IMR-90 (cell line): ENCODE data around the gene DPH6.

ENCODE experiments used
- BHLHE40 ChIP-seq: fragments of 150-350 bp; IDR thresholded peaks from 2 replicates; pipeline ENCODE4 v1.6.1; 2016; ENCODE audit warnings: mild to moderate bottlenecking, low read depth, low read length
- CEBPB ChIP-seq: IDR thresholded peaks from 2 replicates; pipeline ENCODE4 v1.6.1; 2012; ENCODE audit warnings: low read depth, low read length, improper control_type of control experiment
- FOS ChIP-seq: fragments of 150-350 bp; IDR thresholded peaks from 2 replicates; pipeline ENCODE4 v1.6.1; 2016; ENCODE audit warnings: low read depth, low read length
- MAFK ChIP-seq: IDR thresholded peaks from 2 replicates; pipeline ENCODE4 v1.6.1; 2012; ENCODE audit warnings: low read depth, low read length, improper control_type of control experiment
- MXI1 ChIP-seq: IDR thresholded peaks from 2 replicates; pipeline ENCODE4 v1.6.1; 2012; ENCODE audit warnings: low read depth, mild to moderate bottlenecking, low read length, moderate library complexity, borderline replicate concordance
- NFE2L2 ChIP-seq: fragments of 150-350 bp; IDR thresholded peaks from 2 replicates; pipeline ENCODE4 v1.6.1; 2016; ENCODE audit warnings: low read depth, mild to moderate bottlenecking, low read length
- POLR2A ChIP-seq: IDR thresholded peaks from 2 replicates; pipeline ENCODE4 v1.6.1; 2012; ENCODE audit warnings: mild to moderate bottlenecking, low read depth, low read length
- RAD21 ChIP-seq: IDR thresholded peaks from 2 replicates; pipeline ENCODE4 v1.6.1; 2012; ENCODE audit warnings: low read length, improper control_type of control experiment
- RCOR1 ChIP-seq: IDR thresholded peaks from 2 replicates; pipeline ENCODE4 v1.6.1; 2012; ENCODE audit warnings: mild to moderate bottlenecking, low read length, improper control_type of control experiment; ENCODE audit not compliant: insufficient replicate concordance
- RFX5 ChIP-seq: IDR thresholded peaks from 2 replicates; pipeline ENCODE4 v1.8.0; 2012; ENCODE audit warnings: low read depth, mild to moderate bottlenecking, low read length, moderate library complexity
- SMC3 ChIP-seq: fragments of 150-350 bp; IDR thresholded peaks from 2 replicates; pipeline ENCODE4 v1.6.1; 2016; ENCODE audit warnings: low read depth, mild to moderate bottlenecking, antibody characterized with exemption, low read length, moderate library complexity
- TF ChIP-seq, protein P1 (sequence below): conservative IDR thresholded peaks from 2 replicates; pipeline ENCODE4 v1.5.1; 2012; ENCODE audit warnings: mild to moderate bottlenecking, low read depth, low read length, improper control_type of control experiment
- TF ChIP-seq, protein P2 (sequence below): fragments of 150-350 bp; IDR thresholded peaks from 2 replicates; pipeline ENCODE4 v1.6.1; 2017; ENCODE audit warnings: mild to moderate bottlenecking, antibody characterized with exemption, low read length, low read depth

DNA sequence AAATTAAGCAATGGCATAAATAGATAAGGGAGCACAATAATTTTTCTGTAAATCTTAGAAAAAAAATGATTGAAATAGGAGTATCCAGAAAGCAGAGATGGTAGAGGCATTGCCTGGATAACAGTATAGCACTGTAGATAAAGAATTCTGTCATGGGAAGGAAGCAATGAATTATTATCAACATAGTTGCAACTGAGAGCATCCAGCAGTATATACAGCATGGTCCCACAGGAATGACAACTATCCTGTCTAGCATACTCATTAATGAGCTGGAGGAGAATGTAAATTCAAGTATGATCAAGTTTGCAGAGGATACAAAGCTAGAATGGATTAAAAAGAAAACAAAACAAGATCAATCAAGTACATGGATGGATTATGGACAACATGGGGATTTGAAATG lies 90.8 kb downstream of the DPH6 start:
- TF ChIP-seq, protein P1, sequence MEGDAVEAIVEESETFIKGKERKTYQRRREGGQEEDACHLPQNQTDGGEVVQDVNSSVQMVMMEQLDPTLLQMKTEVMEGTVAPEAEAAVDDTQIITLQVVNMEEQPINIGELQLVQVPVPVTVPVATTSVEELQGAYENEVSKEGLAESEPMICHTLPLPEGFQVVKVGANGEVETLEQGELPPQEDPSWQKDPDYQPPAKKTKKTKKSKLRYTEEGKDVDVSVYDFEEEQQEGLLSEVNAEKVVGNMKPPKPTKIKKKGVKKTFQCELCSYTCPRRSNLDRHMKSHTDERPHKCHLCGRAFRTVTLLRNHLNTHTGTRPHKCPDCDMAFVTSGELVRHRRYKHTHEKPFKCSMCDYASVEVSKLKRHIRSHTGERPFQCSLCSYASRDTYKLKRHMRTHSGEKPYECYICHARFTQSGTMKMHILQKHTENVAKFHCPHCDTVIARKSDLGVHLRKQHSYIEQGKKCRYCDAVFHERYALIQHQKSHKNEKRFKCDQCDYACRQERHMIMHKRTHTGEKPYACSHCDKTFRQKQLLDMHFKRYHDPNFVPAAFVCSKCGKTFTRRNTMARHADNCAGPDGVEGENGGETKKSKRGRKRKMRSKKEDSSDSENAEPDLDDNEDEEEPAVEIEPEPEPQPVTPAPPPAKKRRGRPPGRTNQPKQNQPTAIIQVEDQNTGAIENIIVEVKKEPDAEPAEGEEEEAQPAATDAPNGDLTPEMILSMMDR = no peak
- no peak for TF ChIP-seq POLR2A
- no peak for TF ChIP-seq BHLHE40
- TF ChIP-seq, protein P2, sequence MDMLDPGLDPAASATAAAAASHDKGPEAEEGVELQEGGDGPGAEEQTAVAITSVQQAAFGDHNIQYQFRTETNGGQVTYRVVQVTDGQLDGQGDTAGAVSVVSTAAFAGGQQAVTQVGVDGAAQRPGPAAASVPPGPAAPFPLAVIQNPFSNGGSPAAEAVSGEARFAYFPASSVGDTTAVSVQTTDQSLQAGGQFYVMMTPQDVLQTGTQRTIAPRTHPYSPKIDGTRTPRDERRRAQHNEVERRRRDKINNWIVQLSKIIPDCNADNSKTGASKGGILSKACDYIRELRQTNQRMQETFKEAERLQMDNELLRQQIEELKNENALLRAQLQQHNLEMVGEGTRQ = no peak
- TF ChIP-seq RCOR1 = no peak
- TF ChIP-seq MXI1 = no peak
- TF ChIP-seq MAFK = no peak
- no peak for TF ChIP-seq RFX5
- TF ChIP-seq RAD21 = no peak
- TF ChIP-seq FOS = no peak
- TF ChIP-seq CEBPB = no peak
- no peak for TF ChIP-seq SMC3
- no peak for TF ChIP-seq NFE2L2
